Natural killer cell treated with Interleukin-12 subunit alpha and Interleukin-12 subunit beta and Interleukin-15 and Interleukin-18, amount 100 ng/mL, for 72 hours (primary cell): ENCODE data around the gene SLC6A16. TPM values are rescaled to one million over a fixed set of nuclear protein-coding genes. Genes with fewer than 3 reads are reported as not detected.
"Not testable (repeated sequence)": the region's sequence is repeated elsewhere in the genome, so short reads cannot be mapped to it uniquely, and the experiment has no call there.

Source experiments
- ATAC-seq, 2 donors: fragments of 150-1000 bp; cut with Tn5 transposase in 1 of 2; sonication (Bioruptor Pico), chemical (Tn5 transposase) in 1 of 2; 2 replicates each; pipeline ENCODE4 v1.10.0; 2021
- DNase-seq: peaks from one replicate; pipeline ENCODE4 v3.0.0; 2022; ENCODE audit warnings: low spot score
- H3K27ac Mint-ChIP-seq, 2 donors: 1 replicate in 1 of 2; 2 replicates in 1 of 2; pipeline ENCODE4 v1.8.0; 2022; ENCODE audit warnings: mixed read lengths in 2 of 2, mild to moderate bottlenecking in 1 of 2, moderate library complexity in 1 of 2
- H3K27me3 Mint-ChIP-seq, 2 donors: 1 replicate in 1 of 2; 2 replicates in 1 of 2; pipeline ENCODE4 v1.8.0; 2022; ENCODE audit warnings: mixed read lengths in 2 of 2
- H3K36me3 Mint-ChIP-seq: one replicate; pipeline ENCODE4 v1.8.0; 2022; ENCODE audit warnings: mixed read lengths
- H3K4me1 Mint-ChIP-seq, 2 donors: 1 replicate in 1 of 2; 2 replicates in 1 of 2; pipeline ENCODE4 v1.8.0; 2022; ENCODE audit warnings: low read depth in 2 of 2, mixed read lengths in 2 of 2, mild to moderate bottlenecking in 1 of 2
- H3K4me3 Mint-ChIP-seq: one replicate; pipeline ENCODE4 v1.8.0; 2022; ENCODE audit warnings: mixed read lengths
- H3K9me3 Mint-ChIP-seq: 2 replicates; pipeline ENCODE4 v1.8.0; 2022; ENCODE audit warnings: mixed read lengths
- total RNA-seq, 2 donors: library from RNA; stranded (reverse); gene quantifications; one replicate each; pipeline ENCODE4 v1.2.3, GENCODE V29; 2022

The SLC6A16 gene
- total RNA-seq, 2 donors from 2014 or later: 4.2 to 5.3 TPM

GRCh38 chr19:49339301-49340068 is 14.5 kb upstream of the SLC6A16 start:
- peak overlapping the region; percentile 57 for H3K4me3 Mint-ChIP-seq
- ATAC-seq (no peak), DNase-seq (no peak)
- peaks cover 51 to 59% of the 10 kb centered on the region in 2 donors for H3K4me1 Mint-ChIP-seq
- H3K27ac Mint-ChIP-seq: peak overlapping the region; percentile 48 to 90
- H3K9me3 Mint-ChIP-seq: no peaks in the 10 kb centered on the region
- peaks cover 14% of the 10 kb centered on the region for H3K36me3 Mint-ChIP-seq
- H3K27me3 Mint-ChIP-seq: no peaks in the 10 kb centered on the region

- Mint-ChIP-seq H3K27me3 (no peaks in the 10 kb centered on the region), H3K27ac (peak overlapping the region in 1 of 2 donors; percentile 56), H3K9me3 (no peaks in the 10 kb centered on the region), H3K36me3 (peaks cover 14% of the 10 kb centered on the region), H3K4me1 (peaks cover 57 to 63% of the 10 kb centered on the region in 2 donors), H3K4me3 (peak overlapping the region; percentile 30)
- DNase-seq: no peak
- ATAC-seq: no peak
These were observed 13.8 kb upstream of the SLC6A16 start for GRCh38 chr19:49338691-49339300.

GRCh38 chr19:49338023-49338677 is 13.2 kb upstream of the SLC6A16 start:
- H3K4me3 Mint-ChIP-seq: peak overlapping the region; percentile 30
- DNase-seq (no peak), ATAC-seq (no peak)
- peaks cover 63 to 68% of the 10 kb centered on the region in 2 donors for H3K4me1 Mint-ChIP-seq
- H3K27ac Mint-ChIP-seq: peak overlapping the region in 1 of 2 donors; percentile 100
- no peaks in the 10 kb centered on the region for H3K27me3 Mint-ChIP-seq
- H3K9me3 Mint-ChIP-seq: no peaks in the 10 kb centered on the region
- peaks cover 14% of the 10 kb centered on the region for H3K36me3 Mint-ChIP-seq

GRCh38 chr19:49337267-49338022 is 12.5 kb upstream of the SLC6A16 start:
- peak overlapping the region; percentile 18 for H3K4me3 Mint-ChIP-seq

DNA sequence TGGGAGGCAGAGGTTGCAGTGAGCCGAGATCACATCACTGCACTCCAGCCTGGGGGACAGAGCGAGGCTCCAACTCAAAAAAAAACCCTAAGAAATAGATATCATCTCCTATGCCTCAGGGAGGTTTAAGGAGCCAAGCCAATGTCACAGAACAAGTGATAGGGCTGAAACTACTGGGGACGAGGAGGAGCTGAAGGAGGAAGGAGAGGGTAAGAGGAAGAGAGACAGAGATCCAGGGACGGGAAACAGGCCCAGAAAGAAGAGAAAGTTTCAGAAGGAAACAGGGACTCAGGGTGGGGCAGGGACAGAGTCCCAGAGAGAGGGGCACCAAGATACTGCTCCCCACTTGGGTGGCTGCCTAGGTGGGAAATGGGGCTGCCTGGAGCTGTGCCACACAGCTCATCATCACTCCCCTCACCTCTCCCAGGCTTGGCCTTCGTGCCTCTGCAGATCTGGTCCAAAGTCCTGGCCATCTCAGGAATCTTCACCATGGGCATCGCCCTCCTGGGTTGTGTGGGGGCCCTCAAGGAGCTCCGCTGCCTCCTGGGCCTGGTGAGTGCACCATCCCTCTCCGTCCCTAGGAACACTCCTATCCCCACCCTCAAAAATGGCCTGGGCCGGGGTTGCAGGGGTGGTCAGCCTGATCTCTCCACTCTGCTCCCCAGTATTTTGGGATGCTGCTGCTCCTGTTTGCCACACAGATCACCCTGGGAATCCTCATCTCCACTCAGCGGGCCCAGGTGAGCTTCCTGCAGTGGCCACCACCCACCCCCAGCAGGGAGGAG is 11.7 kb upstream of the SLC6A16 start:
- DNase-seq (no peak), ATAC-seq (no peak)
- Mint-ChIP-seq H3K36me3 (peaks cover 14% of the 10 kb centered on the region), H3K4me3 (peak overlapping the region; percentile 100), H3K4me1 (peaks cover 65 to 68% of the 10 kb centered on the region in 2 donors), H3K27me3 (no peaks in the 10 kb centered on the region), H3K27ac (peak overlapping the region; percentile 100), H3K9me3 (no peaks in the 10 kb centered on the region)

More at GRCh38 chr19:49337267-49338022, 12.5 kb upstream of the SLC6A16 start:
- no peak for DNase-seq
- no peak for ATAC-seq
- Mint-ChIP-seq H3K9me3 (no peaks in the 10 kb centered on the region), H3K27me3 (no peaks in the 10 kb centered on the region), H3K4me1 (peaks cover 64 to 65% of the 10 kb centered on the region in 2 donors), H3K27ac (peak overlapping the region; percentile 100), H3K36me3 (peaks cover 14% of the 10 kb centered on the region)

- H3K4me3 Mint-ChIP-seq: peak overlapping the region; percentile 100
- ATAC-seq (peak; percentile 77 to 78), DNase-seq (peak; percentile 65)
- peaks cover 14% of the 10 kb centered on the region for H3K36me3 Mint-ChIP-seq
- peaks cover 65 to 71% of the 10 kb centered on the region in 2 donors for H3K4me1 Mint-ChIP-seq
- H3K27ac Mint-ChIP-seq: peak overlapping the region; percentile 100
- no peaks in the 10 kb centered on the region for H3K9me3 Mint-ChIP-seq
- no peaks in the 10 kb centered on the region for H3K27me3 Mint-ChIP-seq
These were observed 10.9 kb upstream of the SLC6A16 start for GRCh38 chr19:49335784-49336481.

DNA sequence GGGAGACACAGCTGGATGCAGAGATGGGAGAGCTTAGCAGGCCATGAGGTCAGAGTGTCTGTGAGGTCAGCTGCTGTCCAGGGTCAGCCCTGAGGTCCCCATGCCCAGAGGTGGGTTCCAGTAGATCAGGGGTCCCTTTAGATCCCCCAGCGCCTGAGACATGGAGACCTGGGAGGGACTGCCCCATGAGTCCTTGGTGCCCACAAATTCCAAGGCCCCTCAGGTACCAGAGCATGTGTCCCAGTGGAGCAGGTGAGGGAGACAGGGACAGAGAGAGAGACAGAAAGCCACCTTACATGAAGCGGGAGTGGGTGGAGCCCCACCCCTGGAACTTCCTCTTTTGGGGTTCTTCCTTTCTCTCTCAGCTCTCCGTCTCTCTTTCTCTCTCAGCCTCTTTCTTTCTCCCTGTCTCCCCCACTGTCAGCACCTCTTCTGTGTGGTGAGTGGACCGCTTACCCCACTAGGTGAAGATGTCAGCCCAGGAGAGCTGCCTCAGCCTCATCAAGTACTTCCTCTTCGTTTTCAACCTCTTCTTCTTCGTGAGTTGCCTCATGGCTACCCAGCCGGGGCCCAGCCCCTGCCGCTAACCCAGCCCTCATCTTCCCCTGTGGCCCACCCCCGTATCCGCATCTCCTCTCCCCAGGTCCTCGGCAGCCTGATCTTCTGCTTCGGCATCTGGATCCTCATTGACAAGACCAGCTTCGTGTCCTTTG is 10.2 kb upstream of the SLC6A16 start, which contains the start of gene CD37:
CD37 (plus strand) TSS at position 336 of the 713 bp plus-strand sequence; CDS start at position 471, 135 bp downstream.
- Mint-ChIP-seq H3K9me3 (no peaks in the 10 kb centered on the region), H3K4me1 (peaks cover 62 to 66% of the 10 kb centered on the region in 2 donors), H3K36me3 (peaks cover 15% of the 10 kb centered on the region), H3K27ac (peak within 1 kb of the TSS; percentile 100), H3K27me3 (no peaks in the 10 kb centered on the region), H3K4me3 (peak within 1 kb of the TSS; percentile 100)
- ATAC-seq: peak; percentile 69 to 77
- peak; percentile 65 for DNase-seq

- H3K27me3 Mint-ChIP-seq: no peaks in the 10 kb centered on the region
- H3K27ac Mint-ChIP-seq: peak overlapping the region; percentile 100
- peak; percentile 82 for DNase-seq
- H3K36me3 Mint-ChIP-seq: peaks cover 14% of the 10 kb centered on the region
- H3K4me3 Mint-ChIP-seq: peak overlapping the region; percentile 100
- peak; percentile 74 to 78 for ATAC-seq
- H3K9me3 Mint-ChIP-seq: no peaks in the 10 kb centered on the region
- peaks cover 63 to 64% of the 10 kb centered on the region in 2 donors for H3K4me1 Mint-ChIP-seq
These were observed 8.9 kb upstream of the SLC6A16 start for GRCh38 chr19:49333811-49334288.

DNA sequence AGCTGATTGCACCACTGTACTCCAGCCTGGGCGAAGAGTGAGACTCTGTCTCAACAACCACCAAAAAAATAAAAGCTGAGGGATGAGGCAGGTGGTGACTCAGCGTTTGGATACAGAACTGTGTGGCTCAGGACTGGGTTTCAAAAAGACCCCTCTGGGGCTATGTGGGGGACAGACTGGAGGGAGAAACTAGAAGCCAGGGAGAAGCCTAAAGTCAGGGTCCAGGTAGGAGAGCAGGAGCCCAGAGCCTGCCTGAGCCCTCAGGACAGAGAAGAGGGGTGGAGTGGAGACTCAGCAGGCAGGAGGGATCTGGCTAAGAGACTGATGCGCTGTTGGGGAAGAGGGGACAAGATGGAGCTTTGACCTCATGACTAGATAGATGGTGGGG is 8.4 kb upstream of the SLC6A16 start:
- ATAC-seq (no peak), DNase-seq (no peak)
- Mint-ChIP-seq H3K27ac (peak overlapping the region; percentile 100), H3K4me1 (peaks cover 62 to 64% of the 10 kb centered on the region in 2 donors), H3K4me3 (peak overlapping the region; percentile 100), H3K36me3 (peaks cover 14% of the 10 kb centered on the region), H3K27me3 (no peaks in the 10 kb centered on the region), H3K9me3 (no peaks in the 10 kb centered on the region)

GRCh38 chr19:49332691-49333417 is 7.9 kb upstream of the SLC6A16 start:
- not testable (repeated sequence) for H3K9me3 Mint-ChIP-seq, H3K27me3 Mint-ChIP-seq, ATAC-seq, DNase-seq
- peaks cover 63 to 64% of the 10 kb centered on the region in 2 donors for H3K4me1 Mint-ChIP-seq
- H3K27ac Mint-ChIP-seq: peak overlapping the region; percentile 100
- peaks cover 14% of the 10 kb centered on the region for H3K36me3 Mint-ChIP-seq
- H3K4me3 Mint-ChIP-seq: peak overlapping the region; percentile 100

DNA sequence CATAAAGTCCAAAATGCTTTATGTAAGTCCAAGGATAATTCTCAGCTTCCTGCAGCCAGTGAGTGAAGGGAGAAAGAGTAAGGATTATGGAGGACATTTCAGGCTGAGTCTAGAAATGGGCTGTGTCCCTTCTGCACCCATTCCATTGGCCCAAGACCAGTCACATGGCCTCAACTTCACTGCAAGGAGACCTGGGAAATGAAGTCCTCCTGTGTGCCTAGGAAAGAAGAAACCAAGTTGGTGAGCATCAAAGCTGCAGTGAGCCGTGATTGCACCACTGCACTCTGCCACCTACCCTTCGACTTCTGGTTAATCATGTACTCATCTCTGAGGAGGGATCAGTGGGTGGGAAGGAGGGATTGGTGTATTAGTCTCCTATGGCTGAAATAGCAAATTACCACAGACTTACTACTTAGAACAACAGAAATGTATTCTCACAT is 6.6 kb upstream of the SLC6A16 start:
- H3K9me3 Mint-ChIP-seq: no peaks in the 10 kb centered on the region
- DNase-seq: peak; percentile 68
- no peak overlapping the region for H3K4me3 Mint-ChIP-seq
- no peaks in the 10 kb centered on the region for H3K27me3 Mint-ChIP-seq
- peaks cover 7% of the 10 kb centered on the region for H3K36me3 Mint-ChIP-seq
- peak; percentile 70 to 78 for ATAC-seq
- peak overlapping the region in 1 of 2 donors; percentile 100 for H3K27ac Mint-ChIP-seq
- peaks cover 61 to 64% of the 10 kb centered on the region in 2 donors for H3K4me1 Mint-ChIP-seq
